ENCODE data around the gene ZNF641. TPM values are rescaled to one million over a fixed set of nuclear protein-coding genes. Genes with fewer than 3 reads are reported as not detected.
A peak's percentile ranks its signal among the peaks of the same experiment; 100 is the strongest.

The ZNF641 gene
- total RNA-seq (23.8 TPM), polyA plus RNA-seq (ENCODE audit: insufficient read depth, low read depth, low replicate concordance) (7.7 TPM)
- long read RNA-seq, donor 1, partial matches to known transcripts = 0 of 4 reads
- long read RNA-seq, donor 1, other reads (novel, unspliced or antisense) = 0 of 4 reads
- long read RNA-seq, donor 2, partial matches to known transcripts = 0 of 2 reads
- long read RNA-seq, donor 2, other reads (novel, unspliced or antisense) = 0 of 2 reads
- long read RNA-seq, donor 3, partial matches to known transcripts = 0 of 4 reads
- long read RNA-seq, donor 3, other reads (novel, unspliced or antisense) = 0 of 4 reads
- long read RNA-seq, donor 4, partial matches to known transcripts = 0 of 1 reads
- long read RNA-seq, donor 4, other reads (novel, unspliced or antisense) = 0 of 1 reads
- long read RNA-seq, donor 5 = 0 reads
- long read RNA-seq, donor 6, partial matches to known transcripts = 0 of 1 reads
- long read RNA-seq, donor 6, other reads (novel, unspliced or antisense) = 0 of 1 reads
- long read RNA-seq, donor 7, full-length matches to known transcripts = 12 of 22 reads
- long read RNA-seq, donor 7, partial matches to known transcripts = 2 of 22 reads
- long read RNA-seq, donor 7, other reads (novel, unspliced or antisense) = 8 of 22 reads
- long read RNA-seq, donor 8, partial matches to known transcripts = 0 of 3 reads
- long read RNA-seq, donor 8, other reads (novel, unspliced or antisense) = 0 of 3 reads
- long read RNA-seq, donor 9, partial matches to known transcripts = 0 of 2 reads
- long read RNA-seq, donor 9, other reads (novel, unspliced or antisense) = 0 of 2 reads
- long read RNA-seq, donor 10, partial matches to known transcripts = 0 of 6 reads
- long read RNA-seq, donor 10, other reads (novel, unspliced or antisense) = 0 of 6 reads

DNA sequence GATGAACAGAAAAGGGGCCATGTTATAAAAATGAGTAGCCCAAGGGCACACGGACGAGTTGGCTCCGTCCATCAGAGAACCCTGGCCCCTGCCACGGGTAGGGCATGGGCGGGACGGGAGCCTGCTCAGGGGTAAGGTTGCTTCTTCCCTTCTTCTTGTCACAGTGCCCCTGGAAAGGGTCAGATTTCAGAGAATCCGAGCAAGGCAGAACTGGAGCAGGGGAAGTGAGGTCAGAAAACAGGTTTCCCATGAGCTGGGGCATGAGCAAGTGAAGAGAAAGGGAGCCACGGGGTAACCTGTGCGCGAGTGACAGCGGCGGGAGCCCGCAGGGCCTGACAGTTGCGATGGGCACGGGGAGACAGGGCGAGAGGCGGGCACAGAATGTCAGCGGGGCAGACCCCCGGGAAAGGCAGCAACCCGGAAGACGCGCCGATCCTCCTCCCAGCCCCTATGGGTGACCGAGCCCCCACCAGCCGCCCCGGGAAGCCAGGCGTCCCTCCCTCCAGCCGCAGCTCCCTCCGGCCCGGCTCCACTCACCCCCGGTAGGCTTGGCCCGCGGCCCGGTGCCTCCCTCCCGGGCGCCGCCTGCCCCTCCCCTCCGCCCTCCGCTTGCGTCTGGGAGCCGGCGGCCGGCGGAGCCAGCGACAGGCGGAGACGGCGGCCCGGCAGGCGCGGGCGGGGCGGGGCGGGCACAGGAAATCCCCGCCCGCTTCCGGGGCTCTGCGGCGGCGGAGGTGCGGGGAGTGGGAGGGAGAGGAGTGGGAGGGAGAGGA, at the start of gene ZNF641:
ZNF641 (minus strand) TSS at position 671 of the 773 bp plus-strand sequence. CDS start 2,829 bp downstream, outside the sequence.
- DNase-seq (peak; percentile 86 to 95 (median 90)), FAIRE-seq (no peak)
- Histone ChIP-seq H3K4me3 (ENCODE audit: low read length in 3 of 3) (peak within 1 kb of the TSS; percentile 89 to 99 (median 92)), H3K9ac (ENCODE audit: low read length in 3 of 3) (peak within 1 kb of the TSS; percentile 87 to 95 (median 89)), H3K9me3 (ENCODE audit: control insufficient read depth in 2 of 3, insufficient read depth in 1 of 3, low read length in 3 of 3) (no peaks in the 10 kb centered on the region), H3K36me3 (ENCODE audit: control insufficient read depth in 2 of 3, insufficient read depth in 3 of 3, low read length in 3 of 3) (peaks cover 5 to 23% (median 19%) of the 10 kb centered on the region in 3 donors), H3K4me1 (ENCODE audit: control insufficient read depth in 2 of 3, insufficient read depth in 2 of 3, low read depth in 1 of 3, low read length in 3 of 3) (peaks cover 0 to 11% (median 10%) of the 10 kb centered on the region in 3 donors), H3K27me3 (ENCODE audit: control insufficient read depth, insufficient read depth, low read length) (no peaks in the 10 kb centered on the region), H3K27ac (ENCODE audit: low read depth in 2 of 2, low read length in 2 of 2) (peak within 1 kb of the TSS; percentile 94)
- TF ChIP-seq, protein P1, sequence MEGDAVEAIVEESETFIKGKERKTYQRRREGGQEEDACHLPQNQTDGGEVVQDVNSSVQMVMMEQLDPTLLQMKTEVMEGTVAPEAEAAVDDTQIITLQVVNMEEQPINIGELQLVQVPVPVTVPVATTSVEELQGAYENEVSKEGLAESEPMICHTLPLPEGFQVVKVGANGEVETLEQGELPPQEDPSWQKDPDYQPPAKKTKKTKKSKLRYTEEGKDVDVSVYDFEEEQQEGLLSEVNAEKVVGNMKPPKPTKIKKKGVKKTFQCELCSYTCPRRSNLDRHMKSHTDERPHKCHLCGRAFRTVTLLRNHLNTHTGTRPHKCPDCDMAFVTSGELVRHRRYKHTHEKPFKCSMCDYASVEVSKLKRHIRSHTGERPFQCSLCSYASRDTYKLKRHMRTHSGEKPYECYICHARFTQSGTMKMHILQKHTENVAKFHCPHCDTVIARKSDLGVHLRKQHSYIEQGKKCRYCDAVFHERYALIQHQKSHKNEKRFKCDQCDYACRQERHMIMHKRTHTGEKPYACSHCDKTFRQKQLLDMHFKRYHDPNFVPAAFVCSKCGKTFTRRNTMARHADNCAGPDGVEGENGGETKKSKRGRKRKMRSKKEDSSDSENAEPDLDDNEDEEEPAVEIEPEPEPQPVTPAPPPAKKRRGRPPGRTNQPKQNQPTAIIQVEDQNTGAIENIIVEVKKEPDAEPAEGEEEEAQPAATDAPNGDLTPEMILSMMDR (IDR thresholded peaks at IDR 0.05; ENCODE audit: borderline replicate concordance, extremely low read depth, insufficient read depth) = no peak
- intact Hi-C loops (cut with DNase I) = no loop called here

DNA sequence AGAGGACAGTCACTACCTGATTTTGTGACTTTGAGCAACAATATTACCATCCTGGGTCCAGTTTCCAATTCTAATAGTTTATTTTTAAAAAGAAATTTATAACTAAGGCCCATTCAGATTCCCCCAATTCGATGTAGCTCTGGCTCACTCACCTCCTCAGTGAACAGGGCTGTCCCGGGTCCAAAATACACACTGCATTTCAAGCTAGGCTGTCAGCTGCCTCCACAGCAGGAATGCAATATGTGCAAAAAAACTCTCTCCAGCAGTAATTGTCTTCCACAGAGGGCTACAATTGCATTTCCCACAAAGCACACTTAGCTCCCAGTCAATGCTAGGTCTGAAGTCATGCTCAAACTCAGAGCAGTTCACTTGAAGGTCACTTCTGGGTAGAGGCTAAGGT, 39.3 kb upstream of the ZNF641 start:
- H3K4me1 ChIP-seq (ENCODE audit: control insufficient read depth in 2 of 3, insufficient read depth in 2 of 3, low read depth in 1 of 3, low read length in 3 of 3) = no peaks in the 10 kb centered on the region

DNA sequence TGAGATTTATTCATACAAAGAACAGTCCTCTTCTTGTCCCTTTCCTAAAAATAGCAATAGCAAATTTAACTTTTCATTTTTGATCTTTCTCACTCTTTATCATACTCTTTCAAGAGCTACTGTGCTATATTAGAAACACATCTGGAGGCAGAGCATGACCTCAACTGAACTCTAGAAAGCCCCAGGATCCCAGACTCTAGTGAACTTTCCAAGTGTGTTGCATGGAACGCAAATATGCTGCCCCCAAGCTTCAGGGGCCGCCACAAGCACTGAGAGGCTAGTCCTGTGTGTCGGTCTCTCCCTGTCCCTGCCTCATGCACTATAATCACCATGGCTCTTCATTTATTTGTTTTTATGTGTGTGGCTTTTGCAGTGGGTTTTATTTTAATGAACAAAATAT, 38.7 kb upstream of the ZNF641 start:
- Histone ChIP-seq H3K27ac (ENCODE audit: low read depth in 2 of 2, low read length in 2 of 2) (no peak overlapping the region), H3K27me3 (ENCODE audit: control insufficient read depth, insufficient read depth, low read length) (no peaks in the 10 kb centered on the region), H3K4me3 (ENCODE audit: low read length in 3 of 3) (no peak overlapping the region), H3K36me3 (ENCODE audit: control insufficient read depth in 2 of 3, insufficient read depth in 3 of 3, low read length in 3 of 3) (no peaks in the 10 kb centered on the region), H3K9ac (ENCODE audit: low read length in 3 of 3) (no peak overlapping the region), H3K9me3 (ENCODE audit: control insufficient read depth in 2 of 3, insufficient read depth in 1 of 3, low read length in 3 of 3) (no peaks in the 10 kb centered on the region), H3K4me1 (ENCODE audit: control insufficient read depth in 2 of 3, insufficient read depth in 2 of 3, low read depth in 1 of 3, low read length in 3 of 3) (no peaks in the 10 kb centered on the region)
- TF ChIP-seq, protein P1 (IDR thresholded peaks at IDR 0.05; ENCODE audit: borderline replicate concordance, extremely low read depth, insufficient read depth) = no peak
- FAIRE-seq = no peak
- intact Hi-C loops (cut with DNase I) = no loop called here
- no peak for DNase-seq

More for the DNA sequence above, 39.3 kb upstream of the ZNF641 start:
- FAIRE-seq = no peak
- peak in 1 of 5 donors; percentile 33 for DNase-seq
- TF ChIP-seq, protein P1 (IDR thresholded peaks at IDR 0.05; ENCODE audit: borderline replicate concordance, extremely low read depth, insufficient read depth) = no peak
- Histone ChIP-seq H3K27me3 (ENCODE audit: control insufficient read depth, insufficient read depth, low read length) (no peaks in the 10 kb centered on the region), H3K9me3 (ENCODE audit: control insufficient read depth in 2 of 3, insufficient read depth in 1 of 3, low read length in 3 of 3) (no peaks in the 10 kb centered on the region), H3K36me3 (ENCODE audit: control insufficient read depth in 2 of 3, insufficient read depth in 3 of 3, low read length in 3 of 3) (no peaks in the 10 kb centered on the region), H3K27ac (ENCODE audit: low read depth in 2 of 2, low read length in 2 of 2) (no peak overlapping the region), H3K9ac (ENCODE audit: low read length in 3 of 3) (no peak overlapping the region), H3K4me3 (ENCODE audit: low read length in 3 of 3) (no peak overlapping the region)
- intact Hi-C loops (cut with DNase I) = no loop called here
